K562 treated with DMSO at 1 percent for 4 hours (cell line): Measurements from ENCODE around the gene CEP70. TPM values are rescaled to one million over a fixed set of nuclear protein-coding genes. Genes with fewer than 3 reads are reported as not detected.

ENCODE experiments used
- total RNA-seq: library from RNA; unstranded; fragments of 300-600 nt; gene quantifications from 2 replicates; pipeline ENCODE4 v1.2.3, GENCODE V29; 2022; ENCODE audit not compliant: insufficient read depth

CEP70 gene
- total RNA-seq = 11.5 and 13.8 TPM in 2 replicates

GRCh38 chr3:138594150-138594934, at the start of gene CEP70:
TSS of gene CEP70 (minus strand) at chr3:138594260. CDS start at chr3:138572927, 21,333 bp downstream.

GRCh38 chr3:138608322-138609135, 14.5 kb upstream of the CEP70 start, which contains the start of gene FAIM:
TSS of gene FAIM (plus strand) at chr3:138608771. CDS start at chr3:138619727, 10,956 bp downstream.

Other genes with a start within 250 kb of the CEP70 start
- 1.1 and 1.5 TPM in 2 replicates for gene MRAS, start 245.7 kb downstream of the CEP70 start, total RNA-seq
- gene ESYT3, start 159.6 kb downstream of the CEP70 start, total RNA-seq = 0.12 TPM in 1 of 2 replicates, not detected in the other
- 1.4 and 3.6 TPM in 2 replicates for gene FAIM, start 14.5 kb upstream of the CEP70 start, total RNA-seq
- 31.0 and 39.2 TPM in 2 replicates for gene PIK3CB, start 240.7 kb upstream of the CEP70 start, total RNA-seq